Fibroblast of skin of back (primary cell): ENCODE measurements around the gene COL5A2.
A peak's percentile ranks its signal among the peaks of the same experiment; 100 is the strongest.

Source experiments
- DNase-seq: peaks from one replicate; pipeline ENCODE4 v3.0.0-alpha.2; 2013

The COL5A2 gene

DNA sequence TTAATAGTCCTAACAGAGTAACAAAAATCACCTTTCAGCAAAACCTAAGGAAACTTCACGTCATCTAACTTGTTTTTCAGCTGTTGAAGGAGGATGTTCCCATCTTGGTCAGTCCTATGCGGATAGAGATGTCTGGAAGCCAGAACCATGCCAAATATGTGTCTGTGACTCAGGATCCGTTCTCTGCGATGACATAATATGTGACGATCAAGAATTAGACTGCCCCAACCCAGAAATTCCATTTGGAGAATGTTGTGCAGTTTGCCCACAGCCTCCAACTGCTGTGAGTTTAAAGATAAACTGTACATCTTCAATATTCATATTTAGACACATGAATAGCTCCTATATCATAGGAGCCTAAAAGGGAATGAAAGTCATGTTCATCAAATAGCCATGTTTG is 194.9 kb downstream of the COL5A2 start:
- peak; percentile 97 for DNase-seq

DNA sequence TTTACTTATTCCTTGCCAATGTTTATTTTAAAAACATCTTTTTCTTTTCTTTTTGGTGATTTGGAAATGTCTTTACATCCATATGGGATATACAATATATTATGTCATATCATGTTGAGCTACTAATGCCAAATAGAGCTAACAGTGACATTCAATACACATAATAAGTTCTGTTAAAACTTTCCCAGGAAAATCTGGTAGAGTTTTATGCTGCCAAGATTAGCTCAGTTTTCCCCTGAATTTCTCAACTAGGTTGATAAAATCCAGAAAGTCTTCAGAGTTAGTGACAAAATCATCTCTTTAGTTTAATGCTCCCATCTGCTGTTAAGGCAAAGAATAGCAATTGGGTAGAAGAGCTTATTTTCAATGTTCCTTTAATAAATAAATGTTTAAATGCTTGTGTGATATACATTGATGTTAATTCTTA is 195.5 kb downstream of the COL5A2 start:
- peak; percentile 82 for DNase-seq

DNA sequence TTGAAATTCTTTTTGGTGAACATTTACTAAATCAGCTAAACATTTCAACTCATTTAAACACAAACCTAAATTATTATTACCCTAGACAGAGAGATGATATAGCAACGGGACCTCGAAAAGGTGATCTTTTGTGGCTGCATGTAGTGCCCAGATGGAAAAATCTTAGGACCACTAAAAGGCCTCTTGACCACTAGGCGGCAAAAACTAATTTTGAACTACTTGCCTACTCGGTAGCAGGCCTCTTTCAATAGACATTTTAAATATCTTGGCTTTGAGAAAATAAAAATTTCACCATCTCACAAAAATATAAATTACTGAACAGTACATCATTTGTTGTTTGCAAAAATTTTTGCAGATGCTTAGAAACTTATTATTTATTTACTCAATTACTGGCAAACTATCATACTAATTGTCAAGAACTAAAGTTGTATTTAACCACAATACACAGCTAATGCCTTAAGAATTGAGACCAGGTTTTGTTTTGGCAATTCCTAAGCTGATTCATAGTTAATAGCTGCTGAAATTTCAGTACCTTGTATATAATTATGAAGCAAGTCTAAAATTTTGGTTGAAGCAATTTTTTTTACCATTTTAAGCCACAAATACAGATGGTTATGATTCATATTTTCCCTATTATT is 196.0 kb downstream of the COL5A2 start:
- DNase-seq = peak; percentile 72
